OCI-LY1 (cell line): Measurements from ENCODE around the gene ITGAX.
"Not testable (repeated sequence)": the region's sequence is repeated elsewhere in the genome, so short reads cannot be mapped to it uniquely, and the experiment has no call there.

Source experiments
- EZH2 ChIP-seq: fragments of 200-600 bp; sonication (generic), shearing (Covaris generic); IDR thresholded peaks from 2 replicates; pipeline ENCODE4 v1.8.0; 2017; ENCODE audit warnings: borderline replicate concordance, mixed run types, mild to moderate bottlenecking, antibody characterized with exemption, low read length, moderate library complexity, mixed read lengths
- TF ChIP-seq, protein P1 (sequence below): fragments of 200-600 bp; sonication (generic), shearing (Covaris generic); IDR thresholded peaks from 2 replicates; pipeline ENCODE4 v1.5.1; 2017; ENCODE audit warnings: mild to moderate bottlenecking, antibody characterized with exemption, low read length, moderate library complexity, mixed read lengths

DNA sequence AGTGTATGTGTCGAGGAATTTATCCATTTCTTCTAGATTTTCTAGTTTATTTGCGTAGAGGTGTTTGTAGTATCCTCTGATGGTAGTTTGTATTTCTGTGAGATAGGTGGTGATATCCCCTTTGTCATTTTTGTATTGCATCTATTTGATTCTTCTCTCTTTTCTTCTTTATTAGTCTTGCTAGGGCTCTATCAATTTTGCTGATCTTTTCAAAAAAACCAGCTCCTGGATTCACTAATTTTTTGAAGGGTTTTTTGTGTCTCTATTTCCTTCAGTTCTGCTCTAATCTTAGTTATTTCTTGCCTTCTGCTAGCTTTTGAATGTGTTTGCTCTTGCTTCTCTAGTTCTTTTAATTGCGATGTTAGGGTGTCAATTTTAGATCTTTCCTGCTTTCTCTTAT, 46.6 kb upstream of the ITGAX start:
- TF ChIP-seq, protein P1, sequence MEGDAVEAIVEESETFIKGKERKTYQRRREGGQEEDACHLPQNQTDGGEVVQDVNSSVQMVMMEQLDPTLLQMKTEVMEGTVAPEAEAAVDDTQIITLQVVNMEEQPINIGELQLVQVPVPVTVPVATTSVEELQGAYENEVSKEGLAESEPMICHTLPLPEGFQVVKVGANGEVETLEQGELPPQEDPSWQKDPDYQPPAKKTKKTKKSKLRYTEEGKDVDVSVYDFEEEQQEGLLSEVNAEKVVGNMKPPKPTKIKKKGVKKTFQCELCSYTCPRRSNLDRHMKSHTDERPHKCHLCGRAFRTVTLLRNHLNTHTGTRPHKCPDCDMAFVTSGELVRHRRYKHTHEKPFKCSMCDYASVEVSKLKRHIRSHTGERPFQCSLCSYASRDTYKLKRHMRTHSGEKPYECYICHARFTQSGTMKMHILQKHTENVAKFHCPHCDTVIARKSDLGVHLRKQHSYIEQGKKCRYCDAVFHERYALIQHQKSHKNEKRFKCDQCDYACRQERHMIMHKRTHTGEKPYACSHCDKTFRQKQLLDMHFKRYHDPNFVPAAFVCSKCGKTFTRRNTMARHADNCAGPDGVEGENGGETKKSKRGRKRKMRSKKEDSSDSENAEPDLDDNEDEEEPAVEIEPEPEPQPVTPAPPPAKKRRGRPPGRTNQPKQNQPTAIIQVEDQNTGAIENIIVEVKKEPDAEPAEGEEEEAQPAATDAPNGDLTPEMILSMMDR = not testable (repeated sequence)
- not testable (repeated sequence) for TF ChIP-seq EZH2
